Natural killer cell (primary cell): Measurements from ENCODE around the gene MOV10L1. TPM values are rescaled to one million over a fixed set of nuclear protein-coding genes. Genes with fewer than 3 reads are reported as not detected.

Experiments
- ATAC-seq, 3 donors: fragments of 150-1000 bp in 2 of 3; fragments of 200-7000 bp in 1 of 3; cut with Tn5 transposase; 1 replicate in 1 of 3; 2 replicates in 2 of 3; pipeline ENCODE4 v1.10.0; 2021; ENCODE audit warnings: mild to moderate bottlenecking in 2 of 3, moderate library complexity in 2 of 3
- DNase-seq, 2 donors: peaks; one replicate each; pipeline versions ENCODE4 v3.0.0 to v3.0.0-alpha.2; 2013 to 2021; ENCODE audit warnings: mixed read lengths in 1 of 2
- H3K27ac ChIP-seq: one replicate; pipeline ENCODE4 v1.5.1; 2013; ENCODE audit warnings: mild to moderate bottlenecking, low read length
- H3K27me3 ChIP-seq: one replicate; pipeline ENCODE4 v1.6.1; 2013; ENCODE audit warnings: low read length; ENCODE audit not compliant: control insufficient read depth, insufficient read depth
- H3K36me3 ChIP-seq: one replicate; pipeline ENCODE4 v1.6.1; 2013; ENCODE audit warnings: low read length; ENCODE audit not compliant: control insufficient read depth, insufficient read depth
- H3K4me1 ChIP-seq: one replicate; pipeline ENCODE4 v1.6.1; 2013; ENCODE audit warnings: low read length; ENCODE audit not compliant: control insufficient read depth, insufficient read depth
- H3K4me3 ChIP-seq: one replicate; pipeline ENCODE4 v1.5.1; 2013; ENCODE audit warnings: low read length
- H3K9me3 ChIP-seq: one replicate; pipeline ENCODE4 v1.6.1; 2013; ENCODE audit warnings: low read length; ENCODE audit not compliant: control insufficient read depth, insufficient read depth
- H3K27ac Mint-ChIP-seq, 2 donors: one replicate each; pipeline ENCODE4 v1.8.0; 2022; ENCODE audit warnings: mild to moderate bottlenecking in 2 of 2, mixed read lengths in 2 of 2, moderate library complexity in 1 of 2
- H3K27me3 Mint-ChIP-seq, 2 donors: one replicate each; pipeline ENCODE4 v1.8.0; 2022; ENCODE audit warnings: low read depth in 2 of 2, mixed read lengths in 2 of 2
- H3K36me3 Mint-ChIP-seq: one replicate; pipeline ENCODE4 v1.8.0; 2022; ENCODE audit warnings: mixed read lengths
- H3K4me1 Mint-ChIP-seq, 2 donors: one replicate each; pipeline ENCODE4 v1.8.0; 2022; ENCODE audit warnings: mixed read lengths in 2 of 2
- H3K4me3 Mint-ChIP-seq: one replicate; pipeline ENCODE4 v1.8.0; 2022; ENCODE audit warnings: mild to moderate bottlenecking, moderate library complexity, mixed read lengths
- H3K9me3 Mint-ChIP-seq, 2 donors: one replicate each; pipeline ENCODE4 v1.8.0; 2022; ENCODE audit warnings: mixed read lengths in 2 of 2
- WGBS: methylation state at CpG from one replicate; pipeline ENCODE4 v1.1.7; 2013; ENCODE audit warnings: missing lambda C conversion rate; ENCODE audit not compliant: insufficient coverage; 5-methylcytosine and 5-hydroxymethylcytosine counted together
- intact Hi-C: fragments of 100-400 bp; cut with micrococcal nuclease; formaldehyde crosslinking; loops from one replicate; pipeline ENCODE4 v1.14.2; 2022
- total RNA-seq, 4 donors: library from RNA; stranded (reverse); fragments of 120-200 nt in 1 of 4; gene quantifications; one replicate each; pipeline versions ENCODE4 v1.2.3 to v1.2.4, GENCODE V29; 2013 to 2022
- TF ChIP-seq, protein P1 (sequence below): fragments of 200-600 bp; IDR thresholded peaks from one replicate; pipeline ENCODE4 v1.8.0; 2022; ENCODE audit warnings: antibody characterized with exemption

The MOV10L1 gene
- total RNA-seq, 3 donors from 2014 or later (not counting 1 experiment from before 2014, with no cell fraction given), result 1.0 to 1.7 TPM; not detected in 1

DNA sequence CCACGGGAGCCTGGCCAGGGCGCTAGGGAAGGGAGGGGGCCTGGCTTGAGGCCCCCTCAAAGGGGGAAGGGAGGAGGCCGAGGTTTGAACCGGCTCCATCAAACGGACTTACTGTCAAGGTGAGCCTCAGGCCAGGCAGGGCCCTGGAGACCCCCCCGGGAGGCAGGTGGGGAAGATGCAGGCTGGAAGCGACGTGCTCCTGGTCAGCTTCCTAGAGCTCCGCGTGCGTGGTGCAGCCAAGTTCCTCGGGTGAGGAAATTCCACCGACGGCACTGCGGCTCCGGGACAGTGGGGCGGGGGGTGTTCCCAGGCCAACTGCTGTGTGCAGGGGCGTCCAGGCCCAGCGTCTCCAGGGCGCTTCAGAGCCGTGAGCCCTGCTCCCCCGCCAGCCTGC, 88.7 kb downstream of the MOV10L1 start:
- Mint-ChIP-seq H3K4me1 (peaks cover 9 to 10% of the 10 kb centered on the region in 2 donors), H3K4me3 (no peak overlapping the region), H3K27ac (no peak overlapping the region), H3K9me3 (no peaks in the 10 kb centered on the region), H3K36me3 (no peaks in the 10 kb centered on the region), H3K27me3 (peaks cover 0 to 9% of the 10 kb centered on the region in 2 donors)
- intact Hi-C loops, result no loop called here
- H3K4me1 ChIP-seq, result peaks cover 14% of the 10 kb centered on the region
- TF ChIP-seq, protein P1, sequence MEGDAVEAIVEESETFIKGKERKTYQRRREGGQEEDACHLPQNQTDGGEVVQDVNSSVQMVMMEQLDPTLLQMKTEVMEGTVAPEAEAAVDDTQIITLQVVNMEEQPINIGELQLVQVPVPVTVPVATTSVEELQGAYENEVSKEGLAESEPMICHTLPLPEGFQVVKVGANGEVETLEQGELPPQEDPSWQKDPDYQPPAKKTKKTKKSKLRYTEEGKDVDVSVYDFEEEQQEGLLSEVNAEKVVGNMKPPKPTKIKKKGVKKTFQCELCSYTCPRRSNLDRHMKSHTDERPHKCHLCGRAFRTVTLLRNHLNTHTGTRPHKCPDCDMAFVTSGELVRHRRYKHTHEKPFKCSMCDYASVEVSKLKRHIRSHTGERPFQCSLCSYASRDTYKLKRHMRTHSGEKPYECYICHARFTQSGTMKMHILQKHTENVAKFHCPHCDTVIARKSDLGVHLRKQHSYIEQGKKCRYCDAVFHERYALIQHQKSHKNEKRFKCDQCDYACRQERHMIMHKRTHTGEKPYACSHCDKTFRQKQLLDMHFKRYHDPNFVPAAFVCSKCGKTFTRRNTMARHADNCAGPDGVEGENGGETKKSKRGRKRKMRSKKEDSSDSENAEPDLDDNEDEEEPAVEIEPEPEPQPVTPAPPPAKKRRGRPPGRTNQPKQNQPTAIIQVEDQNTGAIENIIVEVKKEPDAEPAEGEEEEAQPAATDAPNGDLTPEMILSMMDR, result no peak
- no peak for DNase-seq
- ATAC-seq, result no peak
- H3K27me3 ChIP-seq, result no peaks in the 10 kb centered on the region
- 84% methylated on average over 22 of the region's 22 CpGs for WGBS
- no peak overlapping the region for H3K4me3 ChIP-seq
- H3K9me3 ChIP-seq, result no peaks in the 10 kb centered on the region
- H3K36me3 ChIP-seq, result no peaks in the 10 kb centered on the region
- no peak overlapping the region for H3K27ac ChIP-seq

DNA sequence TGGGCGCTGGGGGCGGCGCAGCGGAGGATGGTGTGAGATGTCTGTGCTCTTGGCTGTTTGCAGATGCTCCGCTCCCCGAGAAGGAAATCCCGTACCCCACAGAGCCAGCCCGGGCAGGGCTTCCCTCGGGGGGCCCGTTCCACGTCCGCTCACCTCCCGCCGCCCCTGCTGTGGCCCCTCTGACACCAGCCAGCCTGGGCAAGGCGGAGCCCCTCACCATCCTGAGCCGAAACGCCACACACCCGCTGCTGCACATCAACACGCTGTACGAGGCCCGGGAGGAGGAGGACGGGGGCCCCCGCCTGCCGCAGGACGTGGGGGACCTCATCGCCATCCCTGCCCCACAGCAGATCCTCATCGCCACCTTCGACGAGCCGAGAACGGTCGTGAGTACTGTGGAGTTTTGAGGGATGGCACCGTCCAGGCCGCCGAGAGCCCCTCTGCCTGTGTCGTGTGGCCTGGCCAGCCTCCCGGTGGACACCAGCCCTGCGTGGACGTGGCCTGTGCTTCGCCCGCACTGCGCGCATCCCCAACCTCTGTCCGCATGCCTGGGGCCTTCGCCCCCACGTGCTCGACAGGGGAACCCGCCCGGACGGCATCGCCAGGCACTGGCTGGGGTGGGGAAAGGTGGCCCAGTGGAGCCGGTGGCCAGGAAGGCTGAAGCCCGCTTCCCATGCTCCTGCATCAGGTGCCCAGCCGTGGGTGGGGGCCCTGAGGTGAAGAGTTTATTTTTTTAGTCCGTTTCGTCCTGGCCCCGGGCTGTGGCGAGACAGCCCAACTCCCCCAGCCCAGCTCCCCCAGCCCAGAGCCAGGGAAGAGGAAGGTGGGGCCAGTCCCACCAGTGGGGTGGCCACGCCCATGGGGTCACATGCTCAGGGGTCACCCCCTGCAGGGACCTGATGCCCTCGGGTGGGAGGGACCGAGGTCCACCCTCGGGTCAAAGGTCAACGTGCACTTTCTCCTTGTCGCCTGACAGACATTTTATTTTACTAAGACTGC, 89.4 kb downstream of the MOV10L1 start:
- no peaks in the 10 kb centered on the region for H3K36me3 Mint-ChIP-seq
- ATAC-seq, result no peak
- Histone ChIP-seq H3K9me3 (no peaks in the 10 kb centered on the region), H3K27ac (no peak overlapping the region), H3K4me3 (no peak overlapping the region), H3K36me3 (no peaks in the 10 kb centered on the region), H3K4me1 (peaks cover 18% of the 10 kb centered on the region), H3K27me3 (no peaks in the 10 kb centered on the region)
- DNase-seq, result no peak
- H3K27ac Mint-ChIP-seq, result no peak overlapping the region
- WGBS, result 90% methylated on average over 61 of the region's 64 CpGs
- no peak overlapping the region for H3K4me3 Mint-ChIP-seq
- H3K9me3 Mint-ChIP-seq, result no peaks in the 10 kb centered on the region
- TF ChIP-seq, protein P1, result no peak
- H3K4me1 Mint-ChIP-seq, result peaks cover 9 to 14% of the 10 kb centered on the region in 2 donors
- intact Hi-C loops, result no loop called here
- peaks cover 0 to 8% of the 10 kb centered on the region in 2 donors for H3K27me3 Mint-ChIP-seq

DNA sequence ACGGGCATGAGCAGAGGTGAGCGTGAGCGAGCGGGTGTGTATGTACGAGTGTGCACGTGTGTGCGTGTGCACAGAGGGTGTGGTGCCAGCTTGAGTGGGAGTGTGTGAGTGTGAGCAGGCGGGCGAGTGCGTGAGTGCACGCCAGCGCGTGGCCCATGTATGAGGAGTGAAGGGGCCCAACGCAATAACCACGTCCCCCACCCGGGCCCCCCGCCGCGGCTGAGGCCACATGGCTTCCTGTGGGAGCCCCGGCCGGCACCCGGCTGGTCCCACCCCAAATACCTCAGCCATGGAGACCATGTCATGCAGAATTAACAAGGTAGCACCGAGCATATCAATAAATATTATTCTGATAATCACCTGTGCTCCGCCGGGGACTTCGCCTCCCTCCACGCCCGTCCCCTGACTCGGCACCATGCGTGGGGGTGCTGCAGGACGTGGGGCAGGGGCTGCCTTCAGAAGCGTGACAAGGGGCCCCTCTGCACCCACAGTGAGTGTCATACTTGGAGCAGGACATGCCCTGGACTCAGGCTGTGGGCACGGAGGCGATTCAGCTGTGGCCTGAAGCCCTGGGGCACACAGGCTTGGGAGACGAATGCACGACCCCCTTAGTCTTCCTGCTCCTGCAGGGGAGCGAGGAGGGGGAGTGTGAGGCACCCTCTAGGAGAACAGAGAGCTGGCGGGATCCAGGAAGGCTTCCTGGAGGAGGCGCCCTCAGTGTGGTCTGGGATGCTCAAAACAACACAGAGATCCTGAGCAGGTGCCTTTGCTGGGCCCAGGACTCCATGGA, 90.3 kb downstream of the MOV10L1 start:
- no peaks in the 10 kb centered on the region for H3K36me3 ChIP-seq
- WGBS, result 45% methylated on average over 39 of the region's 39 CpGs
- H3K4me3 ChIP-seq, result no peak overlapping the region
- H3K9me3 ChIP-seq, result no peaks in the 10 kb centered on the region
- H3K27me3 ChIP-seq, result no peaks in the 10 kb centered on the region
- no peak overlapping the region for H3K4me3 Mint-ChIP-seq
- intact Hi-C loops, result no loop called here
- TF ChIP-seq, protein P1, result no peak
- H3K4me1 ChIP-seq, result peaks cover 26% of the 10 kb centered on the region
- peaks cover 9 to 19% of the 10 kb centered on the region in 2 donors for H3K4me1 Mint-ChIP-seq
- no peak overlapping the region for H3K27ac Mint-ChIP-seq
- no peak for DNase-seq
- H3K27ac ChIP-seq, result no peak overlapping the region
- no peaks in the 10 kb centered on the region for H3K36me3 Mint-ChIP-seq
- H3K9me3 Mint-ChIP-seq, result no peaks in the 10 kb centered on the region
- H3K27me3 Mint-ChIP-seq, result peaks cover 0 to 8% of the 10 kb centered on the region in 2 donors
- ATAC-seq, result no peak
